GM18858 (cell line): ENCODE measurements around the gene ENDOV.
"Not testable (repeated sequence)": the region's sequence is repeated elsewhere in the genome, so short reads cannot be mapped to it uniquely, and the experiment has no call there.

Source experiments
- ATAC-seq: cut with Tn5 transposase; IDR thresholded peaks from one replicate; pipeline ENCODE4 v1.9.1; 2021; ENCODE audit not compliant: unreplicated experiment

ENDOV gene

GRCh38 chr17:80388175-80388574 is 26.8 kb upstream of the ENDOV start:
- no peak for ATAC-seq

- no peak for ATAC-seq
These were observed 26.4 kb upstream of the ENDOV start for GRCh38 chr17:80388601-80389000.

GRCh38 chr17:80389011-80389995 is 25.7 kb upstream of the ENDOV start:
- no peak for ATAC-seq

GRCh38 chr17:80393241-80393890 is 21.6 kb upstream of the ENDOV start:
- ATAC-seq, result no peak

GRCh38 chr17:80393961-80394360 is 21.0 kb upstream of the ENDOV start:
- ATAC-seq, result no peak

- no peak for ATAC-seq
These were observed 20.2 kb upstream of the ENDOV start for GRCh38 chr17:80394629-80395216.

- ATAC-seq, result no peak
These were observed 19.4 kb upstream of the ENDOV start for GRCh38 chr17:80395402-80396151.

GRCh38 chr17:80396157-80397033 is 18.6 kb upstream of the ENDOV start:
- ATAC-seq, result no peak

- ATAC-seq, result no peak
These were observed 18.0 kb upstream of the ENDOV start for GRCh38 chr17:80397034-80397387.

- no peak for ATAC-seq
These were observed 17.3 kb upstream of the ENDOV start for GRCh38 chr17:80397686-80398085.

- ATAC-seq, result not testable (repeated sequence)
These were observed 13.9 kb upstream of the ENDOV start for GRCh38 chr17:80401086-80401485.

- not testable (repeated sequence) for ATAC-seq
These were observed 12.9 kb upstream of the ENDOV start for GRCh38 chr17:80402102-80402501.

GRCh38 chr17:80402959-80403358 is 12.0 kb upstream of the ENDOV start:
- ATAC-seq, result no peak

GRCh38 chr17:80406146-80406545 is 8.8 kb upstream of the ENDOV start:
- ATAC-seq, result no peak

GRCh38 chr17:80407917-80408316 is 7.0 kb upstream of the ENDOV start:
- ATAC-seq, result not testable (repeated sequence)

- ATAC-seq, result no peak
These were observed 6.1 kb upstream of the ENDOV start for GRCh38 chr17:80408872-80409271.

GRCh38 chr17:80409626-80410025 is 5.3 kb upstream of the ENDOV start:
- ATAC-seq, result no peak

GRCh38 chr17:80410441-80411087 is 4.4 kb upstream of the ENDOV start:
- ATAC-seq, result not testable (repeated sequence)

GRCh38 chr17:80413771-80414507 is 1.0 kb upstream of the ENDOV start:
- no peak for ATAC-seq
